Smooth muscle cell (in vitro differentiated cells): ENCODE results near the gene DAZAP1. TPM values are rescaled to one million over a fixed set of nuclear protein-coding genes. Genes with fewer than 3 reads are reported as not detected.

Source experiments
- DNase-seq: peaks from one replicate; lab custom pipeline; 2025; ENCODE audit not compliant: unreplicated experiment; lab: John Stamatoyannopoulos, UW
- H2AFZ ChIP-seq: fragments of 200-600 bp; sonication (generic); 2 replicates; pipeline ENCODE4 v1.6.0; 2016; ENCODE audit warnings: antibody characterized with exemption, low read depth, mild to moderate bottlenecking
- H3F3A ChIP-seq: fragments of 200-600 bp; sonication (generic); 2 replicates; pipeline ENCODE4 v1.6.0; 2017; ENCODE audit warnings: antibody characterized with exemption, low read depth
- H3K27ac ChIP-seq: fragments of 200-600 bp; sonication (generic); 2 replicates; pipeline ENCODE4 v1.5.1; 2016; ENCODE audit warnings: low read depth, mild to moderate bottlenecking
- H3K27me3 ChIP-seq: fragments of 200-600 bp; sonication (generic); 2 replicates; pipeline ENCODE4 v1.6.1; 2016; ENCODE audit warnings: low read depth, mild to moderate bottlenecking
- H3K36me3 ChIP-seq: fragments of 200-600 bp; sonication (generic); 2 replicates; pipeline ENCODE4 v1.5.1; 2016; ENCODE audit warnings: low read depth
- H3K4me1 ChIP-seq: fragments of 200-600 bp; sonication (generic); 2 replicates; pipeline ENCODE4 v1.5.1; 2016; ENCODE audit warnings: low read depth
- H3K4me2 ChIP-seq: fragments of 200-600 bp; sonication (generic); 2 replicates; pipeline ENCODE4 v1.6.0; 2016; ENCODE audit warnings: mild to moderate bottlenecking
- H3K4me3 ChIP-seq: fragments of 200-600 bp; sonication (generic); 2 replicates; pipeline ENCODE4 v1.5.1; 2016; ENCODE audit warnings: mild to moderate bottlenecking
- H3K79me2 ChIP-seq: fragments of 200-600 bp; sonication (generic); 2 replicates; pipeline ENCODE4 v1.6.0; 2016; ENCODE audit warnings: low read depth, mild to moderate bottlenecking
- H3K9ac ChIP-seq: fragments of 200-600 bp; sonication (generic); 2 replicates; pipeline ENCODE4 v1.6.0; 2016; ENCODE audit warnings: low read depth
- H3K9me3 ChIP-seq: fragments of 200-600 bp; sonication (generic); replicated peaks from 2 replicates; pipeline ENCODE4 v1.5.1; 2016; ENCODE audit warnings: low read depth
- H4K20me1 ChIP-seq: fragments of 200-600 bp; sonication (generic); 2 replicates; pipeline ENCODE4 v1.6.0; 2016; ENCODE audit warnings: low read depth
- WGBS: methylation state at CpG from one replicate; pipeline ENCODE4 v1.1.7; 2016; ENCODE audit warnings: low lambda C conversion rate; 5-methylcytosine and 5-hydroxymethylcytosine counted together
- polyA plus RNA-seq: library from polyadenylated mRNA; unstranded; fragments of >200 nt; fragmentation: Nextera tagmentation; extraction: Ambion mirVana; gene quantifications from 2 replicates; pipeline ENCODE4 v1.2.1, GENCODE V29; 2016
- total RNA-seq: library from RNA; depleted of rRNA; stranded (reverse); fragments of >200 nt; gene quantifications from 2 replicates; pipeline ENCODE4 v1.2.3, GENCODE V29; 2014
- TF ChIP-seq, protein P1 (sequence below): fragments of 200-600 bp; sonication (generic); IDR thresholded peaks from 2 replicates; pipeline ENCODE4 v1.5.1; 2017; ENCODE audit warnings: borderline replicate concordance, mild to moderate bottlenecking, antibody characterized with exemption; ENCODE audit not compliant: insufficient read depth, poor library complexity, severe bottlenecking

The DAZAP1 gene
- total and polyA plus RNA-seq, 2 experiments from 2014 or later = 35.5 to 41.7 TPM

DNA sequence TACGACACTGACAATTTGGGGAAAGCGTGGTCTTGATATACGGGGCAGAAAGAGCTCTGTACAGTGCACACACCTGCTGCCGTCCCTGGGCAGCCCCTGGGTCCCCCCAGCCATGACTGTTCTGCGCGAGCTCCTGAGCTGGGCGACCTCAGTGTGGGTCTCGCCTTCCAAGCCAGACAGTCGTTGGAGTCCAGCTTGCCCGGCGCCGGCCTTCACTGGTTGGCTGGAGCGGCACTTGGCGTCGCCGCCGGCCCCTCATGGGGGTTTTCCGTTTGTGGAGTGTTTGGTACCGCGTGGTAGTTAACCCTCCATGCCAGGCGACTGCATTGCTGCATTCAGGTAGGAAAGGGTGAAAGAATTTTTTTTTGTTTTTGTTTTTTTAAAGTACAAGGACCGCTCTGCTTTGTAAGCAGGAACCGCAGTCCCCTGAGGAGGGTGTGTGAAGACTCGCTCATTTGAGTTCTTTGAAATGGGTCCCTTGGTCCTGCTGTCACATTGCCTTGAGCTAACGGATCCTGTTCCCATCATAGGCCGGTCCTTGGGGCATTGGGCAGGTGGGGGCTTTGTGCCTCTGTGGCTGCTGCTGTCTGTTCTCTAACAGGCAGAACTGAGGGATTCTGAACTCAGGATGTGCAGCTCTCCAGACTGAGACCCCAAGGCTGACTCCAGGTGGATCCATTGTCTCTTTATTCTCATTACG is 20.0 kb downstream of the DAZAP1 start:
- H3K27me3 ChIP-seq = no peaks in the 10 kb centered on the region
- TF ChIP-seq, protein P1, sequence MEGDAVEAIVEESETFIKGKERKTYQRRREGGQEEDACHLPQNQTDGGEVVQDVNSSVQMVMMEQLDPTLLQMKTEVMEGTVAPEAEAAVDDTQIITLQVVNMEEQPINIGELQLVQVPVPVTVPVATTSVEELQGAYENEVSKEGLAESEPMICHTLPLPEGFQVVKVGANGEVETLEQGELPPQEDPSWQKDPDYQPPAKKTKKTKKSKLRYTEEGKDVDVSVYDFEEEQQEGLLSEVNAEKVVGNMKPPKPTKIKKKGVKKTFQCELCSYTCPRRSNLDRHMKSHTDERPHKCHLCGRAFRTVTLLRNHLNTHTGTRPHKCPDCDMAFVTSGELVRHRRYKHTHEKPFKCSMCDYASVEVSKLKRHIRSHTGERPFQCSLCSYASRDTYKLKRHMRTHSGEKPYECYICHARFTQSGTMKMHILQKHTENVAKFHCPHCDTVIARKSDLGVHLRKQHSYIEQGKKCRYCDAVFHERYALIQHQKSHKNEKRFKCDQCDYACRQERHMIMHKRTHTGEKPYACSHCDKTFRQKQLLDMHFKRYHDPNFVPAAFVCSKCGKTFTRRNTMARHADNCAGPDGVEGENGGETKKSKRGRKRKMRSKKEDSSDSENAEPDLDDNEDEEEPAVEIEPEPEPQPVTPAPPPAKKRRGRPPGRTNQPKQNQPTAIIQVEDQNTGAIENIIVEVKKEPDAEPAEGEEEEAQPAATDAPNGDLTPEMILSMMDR = no peak
- no peak for DNase-seq
- no peak overlapping the region for H3K4me2 ChIP-seq
- 95% methylated on average over 27 of the region's 27 CpGs for WGBS
- H2AFZ ChIP-seq = no peak overlapping the region
- no peaks in the 10 kb centered on the region for H3K9me3 ChIP-seq
- H3F3A ChIP-seq = no peaks in the 10 kb centered on the region
- H3K4me3 ChIP-seq = no peak overlapping the region
- H3K9ac ChIP-seq = no peak overlapping the region
- H3K79me2 ChIP-seq = peaks cover 36% of the 10 kb centered on the region
- H4K20me1 ChIP-seq = peaks cover 81% of the 10 kb centered on the region
- no peaks in the 10 kb centered on the region for H3K4me1 ChIP-seq
- no peaks in the 10 kb centered on the region for H3K36me3 ChIP-seq
- H3K27ac ChIP-seq = no peak overlapping the region

DNA sequence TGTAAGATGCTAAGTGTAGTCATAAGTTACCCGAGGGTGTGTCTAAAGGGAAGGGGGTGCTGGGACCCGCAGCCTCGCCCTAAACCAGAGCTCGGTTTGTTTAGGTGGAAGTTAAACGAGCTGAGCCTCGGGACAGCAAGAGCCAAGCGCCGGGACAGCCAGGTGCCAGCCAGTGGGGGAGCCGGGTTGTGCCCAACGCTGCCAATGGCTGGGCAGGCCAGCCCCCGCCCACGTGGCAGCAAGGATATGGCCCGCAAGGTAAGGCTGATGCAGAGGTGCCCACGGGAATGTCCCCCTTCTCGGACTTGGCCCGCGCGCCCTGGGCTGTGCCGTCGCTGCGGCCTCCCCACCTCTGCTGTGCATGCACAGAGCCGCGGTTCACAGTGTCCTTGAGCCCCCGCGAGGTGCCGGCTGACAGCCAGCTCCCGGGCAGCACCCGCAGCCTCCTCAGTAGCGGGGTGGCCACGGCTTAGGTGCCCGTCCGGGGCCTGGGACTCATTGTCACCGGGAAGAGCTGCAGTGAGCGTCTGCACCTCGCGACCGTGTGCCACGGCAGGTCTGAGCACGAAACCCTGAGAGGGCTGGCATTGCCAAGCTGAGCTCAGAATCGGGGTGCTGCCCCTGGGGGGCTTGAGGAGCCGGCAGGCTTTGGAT is 21.5 kb downstream of the DAZAP1 start:
- no peak overlapping the region for H3K4me2 ChIP-seq
- H3K4me1 ChIP-seq = no peaks in the 10 kb centered on the region
- H3K9ac ChIP-seq = no peak overlapping the region
- DNase-seq = no peak
- no peak overlapping the region for H3K27ac ChIP-seq
- WGBS = 97% methylated on average over 41 of the region's 41 CpGs
- no peaks in the 10 kb centered on the region for H3K36me3 ChIP-seq
- H3K27me3 ChIP-seq = no peaks in the 10 kb centered on the region
- no peak overlapping the region for H3K4me3 ChIP-seq
- no peak overlapping the region for H2AFZ ChIP-seq
- TF ChIP-seq, protein P1 = no peak
- no peaks in the 10 kb centered on the region for H3K9me3 ChIP-seq
- H4K20me1 ChIP-seq = peaks cover 67% of the 10 kb centered on the region
- no peaks in the 10 kb centered on the region for H3F3A ChIP-seq
- peaks cover 21% of the 10 kb centered on the region for H3K79me2 ChIP-seq

DNA sequence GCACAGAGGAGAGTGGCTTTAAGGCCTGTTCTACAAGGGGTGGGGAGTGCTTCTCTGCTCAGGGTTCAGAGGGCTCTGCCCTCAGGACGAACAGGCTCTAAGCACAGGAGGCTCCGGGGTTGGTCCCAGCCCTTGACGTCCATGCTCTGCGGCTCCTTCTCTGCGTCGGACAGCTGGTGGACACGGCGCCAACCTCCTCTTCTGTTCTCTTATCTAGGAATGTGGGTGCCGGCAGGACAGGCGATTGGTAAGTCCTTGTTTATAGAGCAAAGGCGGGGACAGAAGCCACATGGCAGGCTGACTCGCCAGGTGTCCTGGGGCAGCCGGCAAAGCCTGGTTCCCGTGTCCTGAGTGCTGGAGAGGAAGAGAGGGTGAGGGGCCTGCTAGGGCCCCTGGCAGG is 22.4 kb downstream of the DAZAP1 start:
- Histone ChIP-seq H3K9me3 (no peaks in the 10 kb centered on the region), H3K27me3 (no peaks in the 10 kb centered on the region), H3K4me3 (no peak overlapping the region), H3F3A (no peaks in the 10 kb centered on the region), H3K36me3 (no peaks in the 10 kb centered on the region), H3K27ac (no peak overlapping the region), H4K20me1 (peaks cover 66% of the 10 kb centered on the region), H2AFZ (no peak overlapping the region), H3K4me1 (no peaks in the 10 kb centered on the region), H3K4me2 (no peak overlapping the region), H3K79me2 (peaks cover 19% of the 10 kb centered on the region), H3K9ac (no peak overlapping the region)
- WGBS = 90% methylated on average over 14 of the region's 14 CpGs
- no peak for DNase-seq
- TF ChIP-seq, protein P1 = no peak
